NT2/D1 (cell line): ENCODE data around the gene FCER2.

Experiments
- SUZ12 ChIP-seq: IDR thresholded peaks from 2 replicates; pipeline ENCODE4 v1.6.1; 2011; ENCODE audit not compliant: insufficient read length, insufficient read depth; ENCODE audit errors: extremely low read depth
- ZNF274 ChIP-seq: IDR thresholded peaks from 2 replicates; pipeline ENCODE4 v1.6.1; 2011; ENCODE audit warnings: mild to moderate bottlenecking, low read depth, low read length

- TF ChIP-seq ZNF274, result no peak
- TF ChIP-seq SUZ12, result no peak
Measured at GRCh38 chr19:7643031-7643415, 58.9 kb downstream of the FCER2 start.
